Kidney (tissue), 14 donors: Measurements from ENCODE around the gene PEX26. TPM values are rescaled to one million over a fixed set of nuclear protein-coding genes. Genes with fewer than 3 reads are reported as not detected.
"Not testable (repeated sequence)": the region's sequence is repeated elsewhere in the genome, so short reads cannot be mapped to it uniquely, and the experiment has no call there.

Experiments used
- DNase-seq, 5 donors: peaks; one replicate each; pipeline ENCODE4 v3.0.0-alpha.2; 2013 to 2020
- FAIRE-seq: peaks from 2 replicates; lab custom pipeline; 2012; peaks lifted over from hg19 to GRCh38; lab: Jason Lieb, UNC
- H3K27ac ChIP-seq, 2 donors: one replicate each; pipeline ENCODE4 v1.7.0; 2013; ENCODE audit warnings: low read depth in 2 of 2, low read length in 2 of 2, inconsistent platforms in 1 of 2
- H3K27me3 ChIP-seq: one replicate; pipeline ENCODE4 v1.7.1; 2013; ENCODE audit warnings: low read length, inconsistent platforms; ENCODE audit not compliant: control insufficient read depth, insufficient read depth
- H3K36me3 ChIP-seq, 3 donors: one replicate each; pipeline versions ENCODE4 v1.7.0 to v1.7.1; 2013; ENCODE audit warnings: low read length in 3 of 3, control low read depth in 1 of 3, inconsistent platforms in 1 of 3; ENCODE audit not compliant: insufficient read depth in 3 of 3, control insufficient read depth in 2 of 3
- H3K4me1 ChIP-seq, 3 donors: one replicate each; pipeline versions ENCODE4 v1.7.0 to v1.7.1; 2013; ENCODE audit warnings: low read length in 3 of 3, inconsistent platforms in 1 of 3, low read depth in 1 of 3; ENCODE audit not compliant: control insufficient read depth in 2 of 3, insufficient read depth in 2 of 3
- H3K4me3 ChIP-seq, 3 donors: one replicate each; pipeline versions ENCODE4 v1.7.0 to v1.8.1; 2013; ENCODE audit warnings: low read length in 3 of 3, control low read depth in 1 of 3, inconsistent platforms in 1 of 3
- H3K9ac ChIP-seq, 3 donors: one replicate each; pipeline versions ENCODE4 v1.7.0 to v1.7.1; 2013; ENCODE audit warnings: low read length in 3 of 3, control low read depth in 1 of 3, inconsistent platforms in 1 of 3
- H3K9me3 ChIP-seq, 3 donors: one replicate each; pipeline versions ENCODE4 v1.7.0 to v1.7.1; 2013; ENCODE audit warnings: low read length in 3 of 3, control low read depth in 1 of 3, inconsistent platforms in 1 of 3; ENCODE audit not compliant: control insufficient read depth in 2 of 3, insufficient read depth in 1 of 3
- CTCF ChIP-seq: IDR thresholded peaks from 3 replicates; pipeline ENCODE4 v1.5.1; 2012; ENCODE audit warnings: mild to moderate bottlenecking, moderate library complexity, borderline replicate concordance; ENCODE audit not compliant: insufficient read depth; ENCODE audit errors: extremely low read depth
- intact Hi-C: fragments of 100-400 bp; cut with DNase I; formaldehyde crosslinking; loops from one replicate; pipeline ENCODE4 v1.11.1; 2022
- polyA plus RNA-seq: library from polyadenylated mRNA; stranded (reverse); fragments of 350-450 nt; fragmentation: Illumina TruSeq; extraction: RNeasy Lipid Tissue Mini Kit (QIAGEN cat#74804); gene quantifications from one replicate; pipeline ENCODE4 v1.2.3, GENCODE V29; 2014; ENCODE audit warnings: low read depth, low replicate concordance; ENCODE audit not compliant: insufficient read depth
- total RNA-seq: library from RNA; stranded (reverse); fragmentation: NEBNext Ultra II Directional; extraction: Animal tissue kit (Norgen Biotek cat#: 25700); gene quantifications from one replicate; pipeline ENCODE4 v1.2.1, GENCODE V29; 2021
- donor health status: control.
- donor health status: control.
- donor health status: control.
- donor health status: control.
- donor health status: control.
- donor health status: DM: yes; HTN: yes; CAD: no.
- donor health status: Normal renal cell carcinoma (clear cell type).

Gene PEX26
- total and polyA plus RNA-seq, 2 donors from 2014 or later, result 18.1 to 45.2 TPM

GRCh38 chr22:18073467-18073866, 4.3 kb upstream of the PEX26 start:
- intact Hi-C loops, result loop anchor here (10.0 kb wide), 2 partner anchors 169 to 249 kb away; no protein-coding TSS in a partner anchor
- no peak overlapping the region for H3K9ac ChIP-seq
- DNase-seq (no peak), FAIRE-seq (no peak)
- no peak for TF ChIP-seq CTCF
- H3K4me1 ChIP-seq, result peaks cover 0 to 10% (median 4%) of the 10 kb centered on the region in 3 donors
- no peaks in the 10 kb centered on the region for H3K36me3 ChIP-seq
- H3K27me3 ChIP-seq, result no peaks in the 10 kb centered on the region
- H3K4me3 ChIP-seq, result no peak overlapping the region
- H3K9me3 ChIP-seq, result no peaks in the 10 kb centered on the region
- H3K27ac ChIP-seq, result no peak overlapping the region

GRCh38 chr22:18073927-18074326, 3.9 kb upstream of the PEX26 start:
- H3K36me3 ChIP-seq, H3K4me1 ChIP-seq, H3K4me3 ChIP-seq, DNase-seq, H3K27me3 ChIP-seq, H3K9me3 ChIP-seq, H3K9ac ChIP-seq, H3K27ac ChIP-seq, FAIRE-seq: not testable (repeated sequence)
- intact Hi-C loops, result loop anchor here (10.0 kb wide), 2 partner anchors 169 to 249 kb away; no protein-coding TSS in a partner anchor

GRCh38 chr22:18075101-18075719, 2.6 kb upstream of the PEX26 start:
- FAIRE-seq (no peak), DNase-seq (no peak)
- H3K27ac ChIP-seq, result no peak overlapping the region

More at GRCh38 chr22:18075101-18075719, 2.6 kb upstream of the PEX26 start:
- no peaks in the 10 kb centered on the region for H3K9me3 ChIP-seq
- no peaks in the 10 kb centered on the region for H3K27me3 ChIP-seq
- no peaks in the 10 kb centered on the region for H3K36me3 ChIP-seq
- intact Hi-C loops, result loop anchor here (10.0 kb wide), 2 partner anchors 170 to 250 kb away; no protein-coding TSS in a partner anchor
- peaks cover 0 to 13% (median 10%) of the 10 kb centered on the region in 3 donors for H3K4me1 ChIP-seq
- H3K9ac ChIP-seq, result no peak overlapping the region
- TF ChIP-seq CTCF, result no peak
- H3K4me3 ChIP-seq, result no peak overlapping the region
